Bone marrow (tissue), 2 donors: ENCODE results near the gene GOLGA5.
"Not testable (repeated sequence)": the region's sequence is repeated elsewhere in the genome, so short reads cannot be mapped to it uniquely, and the experiment has no call there.

Experiments
- DNase-seq, 2 donors: peaks; one replicate each; lab custom pipeline; 2025; lab: John Stamatoyannopoulos, UW

Gene GOLGA5

GRCh38 chr14:92780444-92781232 lies 13.5 kb upstream of the GOLGA5 start:
- no peak for DNase-seq

GRCh38 chr14:92781350-92781749 lies 12.8 kb upstream of the GOLGA5 start:
- DNase-seq: no peak

GRCh38 chr14:92783813-92784431 lies 10.2 kb upstream of the GOLGA5 start:
- DNase-seq: peak in 1 of 2 donors; percentile 59

GRCh38 chr14:92785667-92786426 lies 8.3 kb upstream of the GOLGA5 start:
- peak in 1 of 2 donors; percentile 29 for DNase-seq

- no peak for DNase-seq
These were observed 7.7 kb upstream of the GOLGA5 start for GRCh38 chr14:92786427-92786756.

- no peak for DNase-seq
These were observed 6.6 kb upstream of the GOLGA5 start for GRCh38 chr14:92787554-92787953.

- no peak for DNase-seq
These were observed 4.5 kb upstream of the GOLGA5 start for GRCh38 chr14:92789457-92790089.

- no peak for DNase-seq
These were observed 1.2 kb upstream of the GOLGA5 start for GRCh38 chr14:92792885-92793284.

GRCh38 chr14:92794547-92794941 lies 439 bp downstream of the GOLGA5 start:
- DNase-seq: no peak

- DNase-seq: no peak
These were observed 856 bp downstream of the GOLGA5 start for GRCh38 chr14:92794961-92795360.

GRCh38 chr14:92797935-92798653 lies 4.0 kb downstream of the GOLGA5 start:
- no peak for DNase-seq

GRCh38 chr14:92798811-92799210 lies 4.7 kb downstream of the GOLGA5 start:
- DNase-seq: no peak

GRCh38 chr14:92800012-92800411 lies 5.9 kb downstream of the GOLGA5 start:
- no peak for DNase-seq

- no peak for DNase-seq
These were observed 6.4 kb downstream of the GOLGA5 start for GRCh38 chr14:92800525-92800924.

GRCh38 chr14:92801917-92802316 lies 7.8 kb downstream of the GOLGA5 start:
- no peak for DNase-seq

- no peak for DNase-seq
These were observed 8.6 kb downstream of the GOLGA5 start for GRCh38 chr14:92802678-92803077.

GRCh38 chr14:92813201-92813600 lies 19.1 kb downstream of the GOLGA5 start:
- DNase-seq: no peak

GRCh38 chr14:92819011-92819597 lies 25.0 kb downstream of the GOLGA5 start:
- no peak for DNase-seq

GRCh38 chr14:92819680-92820535 lies 25.8 kb downstream of the GOLGA5 start:
- DNase-seq: not testable (repeated sequence)

- not testable (repeated sequence) for DNase-seq
These were observed 26.4 kb downstream of the GOLGA5 start for GRCh38 chr14:92820536-92820840.

- no peak for DNase-seq
These were observed 36.8 kb downstream of the GOLGA5 start for GRCh38 chr14:92830902-92831301.
